OCI-LY3 (cell line): ENCODE measurements around the gene TRPV2.

Experiments used
- CTCF ChIP-seq: fragments of 200-600, 300-600 bp; sonication (generic); IDR thresholded peaks from 2 replicates; pipeline ENCODE4 v1.5.1; 2014; ENCODE audit warnings: antibody characterized with exemption, low read length, low read depth
- EZH2phosphoT487 ChIP-seq: fragments of 200-600 bp; shearing (Covaris generic); IDR thresholded peaks from 2 replicates; pipeline ENCODE4 v1.6.1; 2018; ENCODE audit warnings: antibody characterized with exemption, mixed run types, low read depth

GRCh38 chr17:16465052-16465312 is 49.6 kb downstream of the TRPV2 start:
- TF ChIP-seq CTCF: no peak
- no peak for TF ChIP-seq EZH2phosphoT487
